UCSD-AML1 (cell line): ENCODE data around the gene ZSWIM1.
"Not testable (repeated sequence)": the region's sequence is repeated elsewhere in the genome, so short reads cannot be mapped to it uniquely, and the experiment has no call there.

ENCODE experiments used
- DNase-seq: peaks from one replicate; lab custom pipeline; 2025; ENCODE audit not compliant: unreplicated experiment; lab: John Stamatoyannopoulos, UW

Gene ZSWIM1

DNA sequence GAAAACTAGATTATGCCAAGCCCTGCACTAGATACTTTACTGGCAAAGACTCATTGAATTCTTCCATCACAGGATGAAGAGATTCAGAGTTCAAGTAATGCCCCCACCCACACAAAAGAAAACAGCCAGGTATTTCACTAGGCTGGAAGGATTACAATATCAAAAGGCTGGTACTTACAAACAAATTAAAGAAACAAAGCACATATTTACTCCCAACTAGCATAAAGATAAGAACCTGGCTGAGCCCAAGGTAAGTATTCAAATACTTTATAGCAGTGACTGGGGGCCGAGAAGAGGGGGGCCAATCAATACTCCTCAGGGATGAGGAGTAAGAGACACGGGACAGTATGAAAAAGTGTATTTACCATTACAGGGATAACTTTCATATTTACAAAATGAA lies 27.5 kb upstream of the ZSWIM1 start:
- no peak for DNase-seq

DNA sequence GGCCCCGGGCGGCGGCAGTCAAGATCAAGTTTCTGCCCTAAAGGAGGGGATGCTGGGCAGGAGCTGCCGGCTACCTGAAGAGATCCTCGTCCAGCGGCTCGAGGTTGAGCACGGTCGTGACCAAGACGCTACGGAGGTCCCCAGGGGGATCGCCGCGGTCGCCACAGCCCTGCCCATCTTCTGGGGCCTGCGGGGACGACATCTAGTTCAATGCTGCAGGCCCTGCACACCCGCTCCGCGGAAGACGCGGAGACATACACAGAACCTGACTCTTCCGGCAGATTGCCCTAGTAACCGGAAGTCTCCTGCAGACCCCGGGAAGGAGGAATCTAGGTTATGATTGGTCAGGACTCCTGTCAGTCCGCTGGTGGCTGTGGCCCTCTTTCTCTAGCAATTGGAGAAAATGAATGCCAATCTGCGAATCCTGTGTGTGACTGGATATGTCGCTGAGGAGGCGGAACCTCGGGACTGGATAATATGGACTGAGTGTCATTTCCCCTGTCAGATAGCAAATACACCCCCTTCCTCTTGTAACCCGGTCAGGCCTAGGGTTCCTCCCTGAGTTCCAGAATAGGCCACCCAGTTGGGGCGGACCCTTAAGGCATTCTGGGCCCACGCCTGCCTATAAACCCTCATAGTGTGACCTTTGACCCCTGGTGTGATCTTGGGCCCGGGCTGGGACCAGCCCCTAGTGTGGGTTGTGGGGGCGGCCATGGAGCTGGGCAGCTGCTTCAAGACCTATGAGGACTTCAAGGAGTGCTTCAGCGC lies 23.7 kb upstream of the ZSWIM1 start, which contains the start of the genes ACOT8 and ZSWIM3:
ACOT8 (minus strand) TSS at position 279 of the 768 bp plus-strand sequence; CDS start at position 202, 77 bp downstream.
ZSWIM3 (plus strand) TSS at position 501 of the 768 bp plus-strand sequence; CDS start at position 713, 212 bp downstream.
- peak; percentile 90 for DNase-seq

DNA sequence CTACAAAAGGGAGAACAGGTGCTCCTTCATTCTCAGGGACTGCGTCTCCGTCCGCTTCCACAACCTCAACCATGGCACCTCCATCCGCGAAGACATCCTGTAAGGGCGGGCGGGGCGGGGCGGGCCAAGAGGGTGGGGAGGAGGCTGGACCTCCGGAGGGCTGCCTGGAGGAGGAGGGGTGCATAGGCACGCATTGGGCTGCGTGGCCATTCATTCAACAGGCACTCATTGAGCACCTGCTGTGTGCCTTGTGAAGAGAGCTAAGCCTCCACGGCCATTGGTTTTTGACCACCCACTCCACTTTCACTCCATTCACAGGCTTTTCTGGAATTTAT lies 23.2 kb upstream of the ZSWIM1 start:
- DNase-seq, result no peak

DNA sequence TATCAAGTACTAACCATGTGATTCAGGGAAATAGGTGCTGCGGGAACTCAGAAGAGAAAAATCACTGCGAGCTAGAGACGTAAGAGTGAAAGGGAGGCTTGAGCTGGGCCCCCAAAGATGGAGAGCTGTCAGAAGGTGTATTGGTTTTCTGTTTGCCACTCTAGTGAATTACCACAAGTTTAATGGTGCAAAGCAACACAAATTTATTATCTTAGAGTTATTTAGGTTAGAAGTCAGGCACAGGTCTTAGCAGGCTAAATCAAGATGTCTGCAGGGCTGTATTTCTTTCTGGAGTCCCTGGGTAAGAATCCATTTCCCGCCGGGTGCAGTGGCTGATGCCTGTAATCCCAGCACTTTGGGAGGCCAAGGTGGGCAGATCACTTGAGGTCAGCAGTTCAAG lies 21.1 kb upstream of the ZSWIM1 start:
- no peak for DNase-seq

DNA sequence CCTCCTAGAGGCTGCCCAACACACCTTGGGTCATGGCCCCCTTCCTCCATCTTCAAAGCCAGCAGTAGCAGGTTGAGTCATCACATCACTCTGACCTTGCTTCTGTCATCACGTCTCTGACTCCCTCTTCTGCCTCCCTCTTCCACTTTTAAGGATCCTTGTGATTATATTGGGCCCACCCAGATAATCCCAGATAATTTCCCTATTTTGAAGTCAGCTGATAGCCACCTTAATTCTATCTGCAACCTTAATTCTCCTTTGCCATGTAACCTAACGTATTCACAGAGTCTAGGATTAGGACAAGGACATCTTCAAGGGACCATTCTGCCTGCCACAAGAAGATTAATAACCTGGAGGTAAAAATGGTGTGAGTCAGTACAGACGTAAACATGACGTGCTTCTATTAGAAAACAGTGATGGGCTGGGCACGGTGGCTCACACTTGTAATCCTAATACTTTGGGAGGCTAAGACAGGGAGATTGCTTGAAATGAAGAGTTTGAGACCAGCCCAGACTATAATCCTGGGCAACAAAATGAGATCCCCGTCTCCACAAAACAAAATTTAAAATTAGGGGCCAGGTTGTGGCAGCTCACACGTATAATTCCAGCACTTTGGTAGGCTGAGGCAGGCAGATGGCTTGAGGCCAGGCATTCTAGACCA lies 20.3 kb upstream of the ZSWIM1 start:
- DNase-seq, result no peak

DNA sequence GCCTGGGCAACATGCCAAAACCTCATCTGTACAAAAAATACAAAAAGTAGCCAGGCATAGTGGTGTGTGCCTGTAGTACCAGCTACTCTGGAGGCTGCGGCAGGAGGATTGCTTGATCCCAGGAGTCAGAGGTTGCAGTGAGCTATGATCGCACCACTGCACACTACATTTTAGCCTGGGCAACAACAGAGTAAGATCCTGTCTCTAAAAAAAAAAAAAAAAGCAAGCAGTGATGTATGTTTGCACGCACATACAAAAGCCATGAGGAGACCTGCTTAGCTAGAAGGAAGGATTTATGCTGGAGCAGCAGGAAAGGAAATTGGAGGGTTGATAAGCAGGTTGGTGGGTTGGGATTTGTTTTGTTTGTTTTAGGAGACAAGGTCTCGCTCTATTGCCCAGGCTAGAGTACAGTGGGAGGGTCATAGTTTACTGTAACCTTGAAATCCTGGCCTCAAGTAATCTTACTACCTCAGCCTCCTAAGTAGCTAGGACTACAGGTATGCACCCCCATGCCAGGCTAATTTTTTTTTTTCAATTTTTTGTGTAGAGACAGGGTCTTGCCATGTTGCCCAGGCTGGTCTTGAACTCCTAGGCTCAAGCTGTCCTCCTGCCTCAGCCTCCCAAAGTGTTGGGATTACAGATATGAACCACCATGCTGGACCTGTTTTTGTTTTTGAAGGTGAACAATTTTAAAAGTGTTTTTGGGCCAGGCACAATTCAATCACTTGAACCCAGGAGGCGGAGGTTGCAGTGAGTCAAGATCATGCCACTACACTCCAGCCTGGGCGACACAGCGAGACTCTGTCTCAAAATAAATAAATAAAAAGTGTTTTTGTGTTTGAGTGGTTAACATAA lies 19.6 kb upstream of the ZSWIM1 start:
- no peak for DNase-seq

DNA sequence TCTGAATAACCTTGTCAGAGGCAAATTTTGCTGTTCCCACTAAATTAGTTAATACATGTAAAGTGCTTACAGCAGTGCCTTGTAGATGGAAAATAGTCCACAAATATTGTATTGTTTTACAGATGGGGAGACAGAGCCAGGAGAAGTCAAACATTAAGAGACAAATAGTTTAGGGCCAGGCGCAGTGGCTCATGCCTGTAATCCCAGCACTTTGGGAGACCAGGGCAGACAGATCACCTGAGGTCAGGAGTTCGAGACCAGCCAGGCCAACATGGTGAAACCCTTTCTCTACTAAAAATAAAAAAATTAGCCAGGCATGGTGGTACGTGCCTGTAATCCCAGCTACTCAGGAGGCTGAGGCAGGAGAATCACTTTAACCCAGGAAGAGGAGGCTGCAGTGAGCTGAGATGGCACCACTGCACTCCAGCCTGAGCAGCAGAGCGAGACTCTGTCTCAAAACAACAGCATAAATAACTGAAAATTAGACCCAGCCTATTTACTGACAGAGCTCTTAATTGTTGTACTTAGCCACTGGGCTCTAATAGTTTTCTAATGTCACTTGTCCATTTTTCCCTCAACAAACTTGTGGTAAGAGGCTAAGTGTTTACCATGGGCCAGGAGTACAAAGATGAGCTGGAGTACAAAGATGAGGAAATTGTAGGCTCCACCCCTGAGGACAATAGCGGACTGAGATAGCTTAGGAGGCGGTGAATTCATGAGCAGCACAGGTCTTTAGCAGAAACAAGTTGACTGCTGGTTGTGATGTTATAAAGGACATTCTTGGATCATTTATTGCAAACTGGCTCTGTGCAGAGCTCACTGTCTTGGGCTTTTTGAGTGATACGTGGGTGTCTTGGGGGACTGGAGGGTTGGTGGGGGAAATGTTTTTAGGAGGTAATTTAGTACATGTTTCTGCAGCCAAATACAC lies 17.2 kb upstream of the ZSWIM1 start:
- no peak for DNase-seq

DNA sequence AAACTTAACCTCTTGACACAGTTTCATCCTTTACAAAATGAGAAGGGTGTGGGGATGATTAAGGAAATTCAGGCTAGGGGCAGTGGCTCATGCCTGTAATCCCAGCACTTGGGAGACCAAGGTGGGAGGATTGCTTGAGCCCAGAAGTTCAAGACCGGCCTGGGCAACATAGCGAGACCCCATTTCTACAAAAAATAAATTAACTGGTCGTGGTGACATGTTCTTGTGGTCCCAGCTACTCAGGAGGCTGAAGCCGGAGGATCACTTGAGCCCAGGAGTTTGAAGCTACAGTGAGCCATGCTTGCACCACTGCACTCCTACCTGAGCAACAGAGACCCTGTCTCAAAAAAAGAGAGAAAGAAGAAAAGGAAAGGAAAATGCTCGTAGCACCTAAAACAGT lies 14.6 kb upstream of the ZSWIM1 start:
- DNase-seq, result no peak

DNA sequence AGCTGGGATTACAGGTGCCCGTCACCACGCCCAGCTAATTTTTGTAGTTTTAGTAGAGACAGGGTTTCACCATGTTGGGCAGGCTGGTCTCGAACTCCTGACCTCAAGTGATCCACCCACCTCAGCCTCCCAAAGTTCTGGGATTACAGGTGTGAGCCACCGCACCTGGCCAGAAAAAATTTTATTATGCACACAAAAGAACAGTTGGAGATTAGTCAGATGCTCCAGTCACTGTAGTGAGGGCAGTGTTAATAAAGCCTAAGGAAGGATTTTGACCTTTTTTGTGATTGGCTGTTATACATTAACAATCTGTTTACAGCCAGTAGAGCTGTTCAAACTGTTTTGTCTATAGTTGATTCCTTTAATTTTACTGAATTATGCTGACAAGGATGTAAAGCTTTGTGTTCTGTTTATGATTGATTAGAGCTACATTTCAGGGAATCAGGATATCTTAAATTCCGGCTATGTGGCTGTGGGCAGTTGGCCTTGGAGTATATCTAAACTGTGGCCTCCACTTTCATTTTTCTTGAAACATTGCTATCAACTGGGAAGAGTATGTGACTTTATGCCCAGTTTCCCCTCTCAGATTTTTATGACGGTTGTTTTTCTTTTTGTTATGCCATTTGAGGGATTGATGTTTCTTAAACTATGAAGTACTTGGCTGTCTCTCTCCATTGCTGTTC lies 13.8 kb upstream of the ZSWIM1 start:
- DNase-seq, result no peak

DNA sequence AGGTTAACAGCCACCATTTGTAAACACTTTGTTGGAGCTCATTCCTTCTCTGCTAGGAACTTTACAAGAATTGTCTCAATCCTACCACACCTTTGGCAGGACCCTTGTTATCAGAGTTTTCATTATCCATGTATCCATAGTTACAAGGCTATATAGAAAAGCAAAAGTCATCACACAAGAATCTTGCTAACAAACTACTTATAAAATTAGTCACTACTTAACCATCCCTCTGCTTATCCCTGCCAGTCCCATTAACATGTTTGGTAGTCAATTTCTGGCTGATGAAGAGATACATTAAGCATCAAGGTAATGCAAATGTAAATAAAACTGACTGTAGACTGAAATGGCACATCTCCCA lies 13.2 kb upstream of the ZSWIM1 start:
- DNase-seq, result no peak

DNA sequence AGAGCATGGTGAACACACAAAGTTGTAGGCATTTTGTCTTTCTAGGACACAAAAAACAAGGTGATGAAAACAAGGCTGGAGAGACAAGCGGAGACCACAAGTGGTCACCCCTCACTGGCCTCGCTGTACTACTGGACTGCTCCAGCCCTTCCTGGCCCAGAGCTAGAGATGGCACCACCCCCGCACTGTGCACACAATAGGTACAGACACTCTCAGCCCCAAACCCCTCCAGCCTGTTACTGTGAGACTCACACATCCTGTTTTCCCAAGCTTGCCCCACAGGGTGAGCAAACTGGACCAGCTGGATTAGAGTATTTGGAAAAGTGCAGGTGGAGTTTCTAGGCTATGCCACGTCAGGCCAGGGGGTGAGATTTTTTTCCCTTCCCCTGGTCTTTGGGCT lies 8.4 kb upstream of the ZSWIM1 start:
- no peak for DNase-seq

DNA sequence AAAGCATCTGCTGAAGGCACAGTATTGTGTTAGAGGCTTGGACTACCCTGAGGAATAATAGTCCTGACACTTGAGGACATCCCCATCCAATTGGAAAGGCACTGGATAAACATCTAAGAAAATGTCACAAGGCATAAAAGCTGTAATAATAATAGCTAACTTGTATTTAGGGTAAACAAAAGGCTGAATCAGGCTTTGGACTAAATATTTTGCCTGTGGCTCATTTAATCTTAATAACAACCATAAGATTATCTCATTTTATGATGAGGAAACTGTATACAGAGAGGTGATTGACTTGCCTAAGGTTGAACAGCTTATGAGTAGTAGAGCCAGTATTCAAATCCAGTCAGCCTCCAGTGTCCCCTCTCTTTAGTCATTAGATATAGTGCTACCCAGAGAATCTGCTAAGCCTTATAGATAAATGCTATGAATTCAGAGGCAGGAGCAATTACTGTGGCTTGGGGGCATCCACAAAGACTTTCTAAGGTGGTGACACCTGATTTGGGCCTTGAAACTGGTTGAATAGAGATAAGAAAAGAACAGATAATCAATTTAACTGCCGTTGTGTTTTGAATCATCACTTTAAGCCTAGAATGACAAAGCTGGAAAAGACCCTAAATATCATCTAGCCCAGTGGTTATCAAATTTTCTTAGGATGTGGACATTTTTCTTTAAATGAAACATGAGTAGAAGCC lies 7.5 kb upstream of the ZSWIM1 start:
- DNase-seq, result no peak

DNA sequence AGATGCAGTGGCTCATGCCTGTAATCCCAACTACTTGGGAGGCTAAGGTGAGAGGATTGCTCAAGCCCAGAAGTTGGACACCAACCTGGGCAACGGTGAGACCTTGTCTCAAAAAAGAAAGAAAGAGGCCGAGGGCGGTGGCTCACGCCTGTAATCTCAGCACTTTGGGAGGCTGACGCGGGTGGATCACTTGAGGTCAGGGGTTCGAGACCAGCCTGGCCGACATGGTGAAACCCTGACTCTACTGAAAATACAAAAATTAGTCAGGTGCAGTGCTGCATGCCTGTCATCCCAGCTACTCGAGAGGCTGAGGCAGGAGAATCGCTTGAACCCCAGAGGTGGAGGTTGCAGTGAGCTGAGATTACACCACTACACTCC lies 6.9 kb upstream of the ZSWIM1 start:
- not testable (repeated sequence) for DNase-seq

DNA sequence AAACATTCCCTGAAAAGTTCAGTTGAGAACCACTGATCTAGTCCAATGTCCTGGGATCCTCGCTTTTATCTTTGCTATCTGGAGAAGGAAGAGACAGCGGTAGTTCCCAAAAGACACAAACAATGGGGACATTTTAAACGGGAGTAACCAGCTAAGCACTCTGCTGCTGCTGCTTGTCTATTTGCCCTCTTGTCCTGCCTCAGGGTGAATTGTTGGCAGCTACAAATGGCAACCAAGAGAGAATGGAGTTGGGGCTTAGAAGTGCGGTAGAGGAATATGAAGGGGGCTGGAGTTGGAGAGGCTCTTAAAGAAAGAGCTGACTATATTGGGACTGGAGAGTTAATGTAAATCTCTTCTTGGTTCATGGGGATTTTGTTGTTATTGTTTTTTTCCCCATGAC lies 6.5 kb upstream of the ZSWIM1 start:
- no peak for DNase-seq

DNA sequence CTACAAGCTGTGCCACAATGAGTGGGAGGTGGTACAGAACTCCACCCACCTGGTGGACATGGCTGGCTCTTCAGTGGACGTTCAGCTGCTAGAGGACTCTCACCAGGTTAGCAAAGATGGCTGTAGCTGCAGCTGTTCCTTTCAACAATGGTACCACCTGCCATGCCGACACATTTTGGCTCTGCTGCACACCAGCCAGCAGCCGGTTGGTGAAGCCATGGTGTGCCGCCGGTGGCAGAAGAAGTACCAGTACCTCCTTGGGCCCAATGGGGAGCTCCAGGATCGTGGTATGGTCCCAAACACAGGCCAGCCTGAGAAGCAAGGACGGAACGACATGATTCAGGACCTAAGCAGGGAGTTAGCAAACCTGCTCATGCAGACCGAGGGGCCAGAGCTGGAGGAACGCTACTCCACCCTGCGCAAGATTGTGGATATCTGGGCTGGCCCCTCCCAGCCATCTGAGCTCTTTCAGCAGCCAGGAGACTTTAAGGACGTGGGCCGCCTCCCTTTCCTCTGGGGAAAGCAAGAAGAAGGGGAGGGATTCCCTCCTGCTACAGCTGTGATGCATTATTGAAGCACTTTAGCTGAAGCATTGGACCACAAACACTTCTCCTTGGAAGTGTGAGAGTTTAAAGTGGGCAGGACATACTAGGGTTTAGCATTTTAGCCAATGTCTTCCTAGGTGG lies 2.8 kb upstream of the ZSWIM1 start:
- no peak for DNase-seq

DNA sequence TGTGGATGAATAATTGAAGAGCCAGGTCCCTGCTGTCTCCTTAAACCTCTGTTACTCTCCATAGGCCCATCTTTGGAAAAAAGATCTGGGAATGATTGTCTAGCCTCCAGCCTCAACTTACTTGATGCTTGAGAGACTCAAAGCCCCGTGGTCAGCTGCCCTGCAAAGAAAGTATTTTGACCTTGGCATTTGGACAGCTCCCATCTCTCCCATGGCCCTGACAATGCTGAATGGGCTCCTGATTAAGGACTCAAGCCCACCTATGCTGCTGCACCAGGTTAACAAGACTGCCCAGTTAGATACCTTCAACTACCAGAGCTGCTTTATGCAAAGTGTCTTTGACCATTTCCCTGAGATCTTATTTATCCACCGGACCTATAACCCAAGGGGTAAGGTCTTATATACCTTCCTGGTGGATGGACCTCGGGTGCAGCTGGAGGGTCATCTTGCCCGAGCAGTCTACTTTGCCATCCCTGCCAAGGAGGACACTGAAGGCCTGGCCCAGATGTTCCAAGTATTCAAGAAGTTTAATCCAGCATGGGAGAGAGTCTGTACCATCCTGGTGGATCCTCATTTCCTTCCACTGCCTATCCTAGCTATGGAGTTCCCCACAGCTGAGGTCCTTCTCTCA lies 1.6 kb downstream of the ZSWIM1 start:
- DNase-seq, result no peak

DNA sequence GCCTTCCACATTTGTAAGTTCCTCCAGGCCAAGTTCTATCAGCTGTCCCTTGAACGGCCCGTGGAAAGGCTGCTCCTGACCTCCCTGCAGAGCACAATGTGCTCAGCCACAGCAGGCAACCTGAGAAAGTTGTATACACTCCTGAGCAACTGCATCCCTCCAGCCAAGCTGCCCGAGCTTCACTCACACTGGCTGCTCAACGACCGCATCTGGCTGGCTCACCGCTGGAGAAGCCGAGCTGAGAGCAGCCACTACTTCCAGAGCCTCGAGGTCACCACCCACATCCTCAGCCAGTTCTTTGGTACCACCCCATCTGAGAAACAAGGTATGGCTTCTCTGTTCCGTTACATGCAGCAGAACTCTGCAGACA lies 2.1 kb downstream of the ZSWIM1 start:
- DNase-seq, result no peak

DNA sequence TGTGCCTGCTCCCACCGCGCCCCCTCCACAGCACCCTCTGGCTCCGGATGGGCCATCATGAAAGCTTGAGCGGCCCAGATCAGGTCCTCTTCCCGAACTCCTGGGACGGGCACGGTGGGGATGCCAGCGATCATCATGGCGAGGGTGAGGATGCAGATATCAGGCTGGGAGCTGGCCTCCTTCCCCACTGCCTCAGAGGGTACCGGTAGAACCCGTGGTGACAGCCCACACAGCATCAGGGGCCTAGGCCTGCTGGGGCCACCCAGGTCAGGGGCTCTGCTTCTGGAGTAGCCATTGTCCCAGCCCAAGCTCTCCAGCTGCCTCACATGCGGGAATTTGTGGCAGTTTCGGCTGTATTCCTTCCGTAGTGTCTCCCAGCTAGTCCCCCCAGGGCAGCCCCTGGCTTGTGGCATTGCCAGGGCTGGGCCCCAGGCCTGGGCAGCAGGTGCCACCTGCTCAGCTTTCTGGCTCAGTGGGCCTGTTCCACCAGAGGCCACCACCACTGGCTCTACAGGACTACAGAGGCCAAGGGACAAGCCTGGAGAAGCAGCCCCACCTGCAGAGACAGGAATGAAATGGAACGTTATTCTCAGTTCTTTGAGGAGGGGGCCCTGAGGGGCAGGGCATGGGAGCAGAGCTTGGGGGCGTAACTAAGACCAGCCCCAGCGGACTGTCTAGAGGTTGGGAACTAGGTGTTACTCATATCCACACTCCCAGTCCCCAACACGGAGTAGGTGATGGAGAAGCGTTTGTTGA lies 5.7 kb downstream of the ZSWIM1 start:
- no peak for DNase-seq
